Suprapubic skin (tissue), 4 donors: ENCODE measurements around the gene P4HB.

Experiments
- POLR2A ChIP-seq, 2 donors: fragments of 450-650 bp; IDR thresholded peaks; one replicate each; pipeline ENCODE4 v1.6.1; 2017; ENCODE audit warnings: antibody characterized with exemption in 2 of 2, mild to moderate bottlenecking in 2 of 2, moderate library complexity in 2 of 2
- POLR2AphosphoS5 ChIP-seq, 3 donors: sonication (generic); formaldehyde crosslinking; IDR thresholded peaks; one replicate each; pipeline ENCODE4 v1.6.1; 2017; ENCODE audit warnings: antibody characterized with exemption in 3 of 3
- TF ChIP-seq, protein P1 (sequence below), 2 donors: fragments of 200-600 bp in 1 of 2; fragments of 450-650 bp in 1 of 2; sonication (generic) in 1 of 2; IDR thresholded peaks; one replicate each; pipeline ENCODE4 v1.5.1; 2016 to 2019; ENCODE audit warnings: antibody characterized with exemption in 2 of 2, mild to moderate bottlenecking in 1 of 2, moderate library complexity in 1 of 2

DNA sequence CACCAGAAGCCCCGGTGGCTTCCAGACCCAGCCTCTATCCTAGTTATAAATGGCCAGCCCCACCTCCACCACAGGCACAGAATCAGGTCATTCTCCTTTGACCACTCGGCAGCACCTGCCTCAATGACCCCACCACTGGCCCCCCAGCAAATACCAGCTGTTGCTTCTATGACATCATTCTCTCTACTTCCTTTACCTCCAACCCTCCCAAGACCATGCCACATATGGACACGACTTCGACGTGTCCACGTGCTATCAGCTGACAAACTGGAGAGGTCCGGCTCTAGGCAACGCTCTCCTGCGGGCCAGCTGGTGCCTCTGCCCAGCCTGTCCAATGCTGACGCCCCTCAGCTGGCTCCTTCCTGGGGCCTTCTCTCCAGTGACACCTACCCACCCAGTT is 25.1 kb upstream of the P4HB start:
- TF ChIP-seq POLR2A (IDR thresholded peaks at IDR 0.05) (no peak), POLR2AphosphoS5 (IDR thresholded peaks at IDR 0.05) (no peak)
- TF ChIP-seq, protein P1, sequence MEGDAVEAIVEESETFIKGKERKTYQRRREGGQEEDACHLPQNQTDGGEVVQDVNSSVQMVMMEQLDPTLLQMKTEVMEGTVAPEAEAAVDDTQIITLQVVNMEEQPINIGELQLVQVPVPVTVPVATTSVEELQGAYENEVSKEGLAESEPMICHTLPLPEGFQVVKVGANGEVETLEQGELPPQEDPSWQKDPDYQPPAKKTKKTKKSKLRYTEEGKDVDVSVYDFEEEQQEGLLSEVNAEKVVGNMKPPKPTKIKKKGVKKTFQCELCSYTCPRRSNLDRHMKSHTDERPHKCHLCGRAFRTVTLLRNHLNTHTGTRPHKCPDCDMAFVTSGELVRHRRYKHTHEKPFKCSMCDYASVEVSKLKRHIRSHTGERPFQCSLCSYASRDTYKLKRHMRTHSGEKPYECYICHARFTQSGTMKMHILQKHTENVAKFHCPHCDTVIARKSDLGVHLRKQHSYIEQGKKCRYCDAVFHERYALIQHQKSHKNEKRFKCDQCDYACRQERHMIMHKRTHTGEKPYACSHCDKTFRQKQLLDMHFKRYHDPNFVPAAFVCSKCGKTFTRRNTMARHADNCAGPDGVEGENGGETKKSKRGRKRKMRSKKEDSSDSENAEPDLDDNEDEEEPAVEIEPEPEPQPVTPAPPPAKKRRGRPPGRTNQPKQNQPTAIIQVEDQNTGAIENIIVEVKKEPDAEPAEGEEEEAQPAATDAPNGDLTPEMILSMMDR (IDR thresholded peaks at IDR 0.05): no peak
